Activated CD4-positive, CD25-positive, alpha-beta regulatory T cell treated with anti-CD3 and anti-CD28 coated beads, Interleukin-2, amount 50 U/mL, for 16 hours (primary cell): ENCODE results near the gene HTRA2.

ENCODE experiments used
- DNase-seq: peaks from one replicate; pipeline ENCODE4 v3.0.0-alpha.2; 2020; ENCODE audit warnings: low read depth, low spot score

The HTRA2 gene

GRCh38 chr2:74500578-74500946 is 29.2 kb upstream of the HTRA2 start:
- no peak for DNase-seq

- no peak for DNase-seq
Measured at GRCh38 chr2:74501335-74502071, 28.2 kb upstream of the HTRA2 start.

GRCh38 chr2:74502147-74502719 is 27.5 kb upstream of the HTRA2 start:
- no peak for DNase-seq

GRCh38 chr2:74502720-74503505 is 26.8 kb upstream of the HTRA2 start:
- DNase-seq: no peak

GRCh38 chr2:74503506-74504475 is 25.9 kb upstream of the HTRA2 start:
- no peak for DNase-seq

GRCh38 chr2:74504591-74504990 is 25.1 kb upstream of the HTRA2 start:
- DNase-seq: no peak

- DNase-seq: no peak
Measured at GRCh38 chr2:74505448-74506246, 24.1 kb upstream of the HTRA2 start.

GRCh38 chr2:74507145-74507925 is 22.4 kb upstream of the HTRA2 start, which contains the start of gene PCGF1:
Gene PCGF1, minus strand, starts transcription at chr2:74507695. Its CDS starts 27 bp downstream, at chr2:74507668.
- DNase-seq: peak; percentile 95

- DNase-seq: no peak
Measured at GRCh38 chr2:74507926-74508520, 21.7 kb upstream of the HTRA2 start.

- no peak for DNase-seq
Measured at GRCh38 chr2:74510272-74510671, 19.5 kb upstream of the HTRA2 start.

- DNase-seq: no peak
Measured at GRCh38 chr2:74511104-74511989, 18.4 kb upstream of the HTRA2 start.

GRCh38 chr2:74512744-74513604 is 16.8 kb upstream of the HTRA2 start:
- DNase-seq: no peak

- DNase-seq: no peak
Measured at GRCh38 chr2:74513605-74514367, 15.9 kb upstream of the HTRA2 start.

GRCh38 chr2:74514368-74515270 is 15.1 kb upstream of the HTRA2 start, which contains the start of gene TLX2:
Gene TLX2, plus strand, starts transcription at chr2:74514450. Its CDS starts 357 bp downstream, at chr2:74514807.
- DNase-seq: no peak

GRCh38 chr2:74515271-74515980 is 14.3 kb upstream of the HTRA2 start:
- no peak for DNase-seq
